Measurements from ENCODE around the gene STARD9. TPM values are rescaled to one million over a fixed set of nuclear protein-coding genes. Genes with fewer than 3 reads are reported as not detected.
"Not testable (repeated sequence)": the region's sequence is repeated elsewhere in the genome, so short reads cannot be mapped to it uniquely, and the experiment has no call there.

The STARD9 gene
- total RNA-seq, 1 donor from 2014 or later: 27.7 TPM

GRCh38 chr15:42590619-42591237 is 15.3 kb downstream of the STARD9 start:
- H3K4me1 ChIP-seq (ENCODE audit: control insufficient read depth in 3 of 3, insufficient read depth in 3 of 3, low read length in 3 of 3): peaks cover 0 to 11% (median 0%) of the 10 kb centered on the region in 3 donors
- H3K9me3 ChIP-seq (ENCODE audit: control insufficient read depth in 3 of 3, low read length in 3 of 3): no peaks in the 10 kb centered on the region
- H3K36me3 ChIP-seq (ENCODE audit: control insufficient read depth in 3 of 3, insufficient read depth in 3 of 3, low read length in 3 of 3): peaks cover 0 to 9% (median 0%) of the 10 kb centered on the region in 3 donors
- no peak overlapping the region for H3K27ac ChIP-seq (ENCODE audit: low read depth, low read length)
- H3K27me3 ChIP-seq (ENCODE audit: control insufficient read depth in 3 of 3, insufficient read depth in 3 of 3, low read length in 3 of 3): no peaks in the 10 kb centered on the region
- H3K9ac ChIP-seq (ENCODE audit: low read depth in 1 of 3, low read length in 3 of 3): no peak overlapping the region
- H3K4me3 ChIP-seq (ENCODE audit: low read length in 3 of 3): no peak overlapping the region

- H3K27ac ChIP-seq (ENCODE audit: low read depth, low read length): no peak overlapping the region
- peaks cover 0 to 5% (median 0%) of the 10 kb centered on the region in 3 donors for H3K36me3 ChIP-seq (ENCODE audit: control insufficient read depth in 3 of 3, insufficient read depth in 3 of 3, low read length in 3 of 3)
- H3K4me1 ChIP-seq (ENCODE audit: control insufficient read depth in 3 of 3, insufficient read depth in 3 of 3, low read length in 3 of 3): peaks cover 0 to 11% (median 4%) of the 10 kb centered on the region in 3 donors
- H3K27me3 ChIP-seq (ENCODE audit: control insufficient read depth in 3 of 3, insufficient read depth in 3 of 3, low read length in 3 of 3): no peaks in the 10 kb centered on the region
- no peaks in the 10 kb centered on the region for H3K9me3 ChIP-seq (ENCODE audit: control insufficient read depth in 3 of 3, low read length in 3 of 3)
- H3K4me3 ChIP-seq (ENCODE audit: low read length in 3 of 3): no peak overlapping the region
- H3K9ac ChIP-seq (ENCODE audit: low read depth in 1 of 3, low read length in 3 of 3): no peak overlapping the region
Observed at GRCh38 chr15:42591238-42591934, 16.0 kb downstream of the STARD9 start.

- H3K9me3 ChIP-seq (ENCODE audit: control insufficient read depth in 3 of 3, low read length in 3 of 3): no peaks in the 10 kb centered on the region
- H3K9ac ChIP-seq (ENCODE audit: low read depth in 1 of 3, low read length in 3 of 3): peak overlapping the region in 1 of 3 donors; percentile 26
- H3K4me3 ChIP-seq (ENCODE audit: low read length in 3 of 3): peak overlapping the region in 1 of 3 donors; percentile 49
- peak overlapping the region; percentile 59 for H3K27ac ChIP-seq (ENCODE audit: low read depth, low read length)
- peaks cover 0 to 11% (median 4%) of the 10 kb centered on the region in 3 donors for H3K4me1 ChIP-seq (ENCODE audit: control insufficient read depth in 3 of 3, insufficient read depth in 3 of 3, low read length in 3 of 3)
- H3K27me3 ChIP-seq (ENCODE audit: control insufficient read depth in 3 of 3, insufficient read depth in 3 of 3, low read length in 3 of 3): no peaks in the 10 kb centered on the region
- peaks cover 0 to 4% (median 0%) of the 10 kb centered on the region in 3 donors for H3K36me3 ChIP-seq (ENCODE audit: control insufficient read depth in 3 of 3, insufficient read depth in 3 of 3, low read length in 3 of 3)
Observed at GRCh38 chr15:42592716-42593115, 17.3 kb downstream of the STARD9 start.

GRCh38 chr15:42593143-42593542 is 17.7 kb downstream of the STARD9 start:
- Histone ChIP-seq H3K27ac (ENCODE audit: low read depth, low read length) (peak overlapping the region; percentile 59), H3K27me3 (ENCODE audit: control insufficient read depth in 3 of 3, insufficient read depth in 3 of 3, low read length in 3 of 3) (no peaks in the 10 kb centered on the region), H3K9me3 (ENCODE audit: control insufficient read depth in 3 of 3, low read length in 3 of 3) (no peaks in the 10 kb centered on the region), H3K36me3 (ENCODE audit: control insufficient read depth in 3 of 3, insufficient read depth in 3 of 3, low read length in 3 of 3) (peaks cover 0 to 3% (median 0%) of the 10 kb centered on the region in 3 donors), H3K4me3 (ENCODE audit: low read length in 3 of 3) (peak overlapping the region in 1 of 3 donors; percentile 49), H3K9ac (ENCODE audit: low read depth in 1 of 3, low read length in 3 of 3) (peak overlapping the region in 1 of 3 donors; percentile 26), H3K4me1 (ENCODE audit: control insufficient read depth in 3 of 3, insufficient read depth in 3 of 3, low read length in 3 of 3) (peaks cover 0 to 11% (median 4%) of the 10 kb centered on the region in 3 donors)

- H3K4me3 ChIP-seq (ENCODE audit: low read length in 3 of 3): no peak overlapping the region
- peak overlapping the region; percentile 59 for H3K27ac ChIP-seq (ENCODE audit: low read depth, low read length)
- no peak overlapping the region for H3K9ac ChIP-seq (ENCODE audit: low read depth in 1 of 3, low read length in 3 of 3)
- no peaks in the 10 kb centered on the region for H3K27me3 ChIP-seq (ENCODE audit: control insufficient read depth in 3 of 3, insufficient read depth in 3 of 3, low read length in 3 of 3)
- no peaks in the 10 kb centered on the region for H3K9me3 ChIP-seq (ENCODE audit: control insufficient read depth in 3 of 3, low read length in 3 of 3)
- H3K36me3 ChIP-seq (ENCODE audit: control insufficient read depth in 3 of 3, insufficient read depth in 3 of 3, low read length in 3 of 3): peaks cover 0 to 3% (median 0%) of the 10 kb centered on the region in 3 donors
- H3K4me1 ChIP-seq (ENCODE audit: control insufficient read depth in 3 of 3, insufficient read depth in 3 of 3, low read length in 3 of 3): peaks cover 0 to 11% (median 4%) of the 10 kb centered on the region in 3 donors
Observed at GRCh38 chr15:42594095-42594494, 18.7 kb downstream of the STARD9 start.

- Histone ChIP-seq H3K27me3 (ENCODE audit: control insufficient read depth in 3 of 3, insufficient read depth in 3 of 3, low read length in 3 of 3) (no peaks in the 10 kb centered on the region), H3K27ac (ENCODE audit: low read depth, low read length) (no peak overlapping the region), H3K36me3 (ENCODE audit: control insufficient read depth in 3 of 3, insufficient read depth in 3 of 3, low read length in 3 of 3) (peaks cover 0 to 3% (median 0%) of the 10 kb centered on the region in 3 donors), H3K4me1 (ENCODE audit: control insufficient read depth in 3 of 3, insufficient read depth in 3 of 3, low read length in 3 of 3) (peaks cover 0 to 11% (median 4%) of the 10 kb centered on the region in 3 donors), H3K9ac (ENCODE audit: low read depth in 1 of 3, low read length in 3 of 3) (no peak overlapping the region), H3K4me3 (ENCODE audit: low read length in 3 of 3) (no peak overlapping the region), H3K9me3 (ENCODE audit: control insufficient read depth in 3 of 3, low read length in 3 of 3) (no peaks in the 10 kb centered on the region)
Observed at GRCh38 chr15:42595626-42596240, 20.3 kb downstream of the STARD9 start.

GRCh38 chr15:42601316-42601715 is 25.9 kb downstream of the STARD9 start:
- H3K9ac ChIP-seq (ENCODE audit: low read depth in 1 of 3, low read length in 3 of 3): not testable (repeated sequence)

GRCh38 chr15:42602501-42602900 is 27.1 kb downstream of the STARD9 start:
- peaks cover 4 to 11% (median 9%) of the 10 kb centered on the region in 3 donors for H3K4me1 ChIP-seq (ENCODE audit: control insufficient read depth in 3 of 3, insufficient read depth in 3 of 3, low read length in 3 of 3)
- H3K27ac ChIP-seq (ENCODE audit: low read depth, low read length): no peak overlapping the region
- peaks cover 0 to 7% (median 0%) of the 10 kb centered on the region in 3 donors for H3K36me3 ChIP-seq (ENCODE audit: control insufficient read depth in 3 of 3, insufficient read depth in 3 of 3, low read length in 3 of 3)
- no peaks in the 10 kb centered on the region for H3K27me3 ChIP-seq (ENCODE audit: control insufficient read depth in 3 of 3, insufficient read depth in 3 of 3, low read length in 3 of 3)
- H3K4me3 ChIP-seq (ENCODE audit: low read length in 3 of 3): no peak overlapping the region
- H3K9ac ChIP-seq (ENCODE audit: low read depth in 1 of 3, low read length in 3 of 3): no peak overlapping the region
- H3K9me3 ChIP-seq (ENCODE audit: control insufficient read depth in 3 of 3, low read length in 3 of 3): no peaks in the 10 kb centered on the region

More at GRCh38 chr15:42601316-42601715, 25.9 kb downstream of the STARD9 start:
- not testable (repeated sequence) for H3K36me3 ChIP-seq (ENCODE audit: control insufficient read depth in 3 of 3, insufficient read depth in 3 of 3, low read length in 3 of 3); H3K27ac ChIP-seq (ENCODE audit: low read depth, low read length); H3K9me3 ChIP-seq (ENCODE audit: control insufficient read depth in 3 of 3, low read length in 3 of 3); H3K4me3 ChIP-seq (ENCODE audit: low read length in 3 of 3); H3K27me3 ChIP-seq (ENCODE audit: control insufficient read depth in 3 of 3, insufficient read depth in 3 of 3, low read length in 3 of 3)
- H3K4me1 ChIP-seq (ENCODE audit: control insufficient read depth in 3 of 3, insufficient read depth in 3 of 3, low read length in 3 of 3): peaks cover 4 to 11% (median 9%) of the 10 kb centered on the region in 3 donors

GRCh38 chr15:42603978-42604377 is 28.6 kb downstream of the STARD9 start:
- Histone ChIP-seq H3K9me3 (ENCODE audit: control insufficient read depth in 3 of 3, low read length in 3 of 3) (no peaks in the 10 kb centered on the region), H3K27ac (ENCODE audit: low read depth, low read length) (no peak overlapping the region)

More at GRCh38 chr15:42603978-42604377, 28.6 kb downstream of the STARD9 start:
- Histone ChIP-seq H3K4me3 (ENCODE audit: low read length in 3 of 3) (no peak overlapping the region), H3K27me3 (ENCODE audit: control insufficient read depth in 3 of 3, insufficient read depth in 3 of 3, low read length in 3 of 3) (no peaks in the 10 kb centered on the region), H3K36me3 (ENCODE audit: control insufficient read depth in 3 of 3, insufficient read depth in 3 of 3, low read length in 3 of 3) (peaks cover 0 to 7% (median 0%) of the 10 kb centered on the region in 3 donors), H3K4me1 (ENCODE audit: control insufficient read depth in 3 of 3, insufficient read depth in 3 of 3, low read length in 3 of 3) (peaks cover 4 to 17% (median 16%) of the 10 kb centered on the region in 3 donors), H3K9ac (ENCODE audit: low read depth in 1 of 3, low read length in 3 of 3) (no peak overlapping the region)
